GM18499 (cell line): Measurements from ENCODE around the gene SCNN1A.

Experiments
- ATAC-seq: cut with Tn5 transposase; IDR thresholded peaks from one replicate; pipeline ENCODE4 v1.9.1; 2021; ENCODE audit warnings: moderate number of reproducible peaks; ENCODE audit not compliant: insufficient read depth, unreplicated experiment

Gene SCNN1A

GRCh38 chr12:6384499-6385436, 9.4 kb upstream of the SCNN1A start:
- no peak for ATAC-seq

DNA sequence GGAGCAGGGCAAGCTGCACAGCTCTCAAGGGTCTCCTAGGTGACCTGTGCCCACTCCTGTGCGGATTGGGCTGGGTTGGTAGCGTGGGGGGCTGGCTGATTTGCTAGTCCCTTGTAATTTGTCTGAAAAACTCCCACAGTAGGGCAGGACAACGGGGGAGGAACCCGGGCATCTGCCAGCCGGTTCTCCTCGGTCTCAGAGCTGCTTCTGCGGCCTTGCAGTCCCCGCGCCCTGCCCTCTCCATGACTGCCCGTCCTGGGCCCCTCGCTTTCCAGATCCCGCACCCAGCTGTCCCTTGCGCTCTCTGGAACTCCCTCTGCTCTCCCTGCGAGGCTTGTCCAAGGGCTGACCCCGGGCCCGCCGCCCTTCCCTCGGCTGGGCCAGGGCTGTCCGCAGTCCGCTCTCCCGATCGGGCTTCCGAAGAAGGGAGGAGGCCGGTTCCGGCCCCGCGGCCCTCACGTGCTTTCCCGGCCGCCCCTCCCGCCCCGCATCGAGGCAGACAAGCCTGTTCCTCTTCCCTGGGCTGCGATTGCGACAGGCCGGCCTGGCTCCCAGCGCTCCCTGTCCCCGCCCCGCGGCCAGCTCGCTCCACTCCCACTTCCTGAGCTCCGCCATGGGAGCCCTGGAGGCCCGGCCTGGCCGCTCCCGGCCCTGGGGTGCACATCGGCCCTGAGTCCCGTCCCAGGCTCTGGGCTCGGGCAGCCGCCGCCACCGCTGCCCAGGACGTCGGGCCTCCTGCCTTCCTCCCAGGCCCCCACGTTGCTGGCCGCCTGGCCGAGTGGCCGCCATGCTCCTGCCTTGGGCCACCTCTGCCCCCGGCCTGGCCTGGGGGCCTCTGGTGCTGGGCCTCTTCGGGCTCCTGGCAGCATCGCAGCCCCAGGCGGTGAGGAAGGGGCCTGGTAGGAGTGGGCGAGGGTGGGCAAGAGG, 8.5 kb upstream of the SCNN1A start, which contains the start of gene LTBR:
TSS of gene LTBR (plus strand) at position 591 of the 927 bp plus-strand sequence. CDS start at position 788, 197 bp downstream.
- ATAC-seq, result no peak

DNA sequence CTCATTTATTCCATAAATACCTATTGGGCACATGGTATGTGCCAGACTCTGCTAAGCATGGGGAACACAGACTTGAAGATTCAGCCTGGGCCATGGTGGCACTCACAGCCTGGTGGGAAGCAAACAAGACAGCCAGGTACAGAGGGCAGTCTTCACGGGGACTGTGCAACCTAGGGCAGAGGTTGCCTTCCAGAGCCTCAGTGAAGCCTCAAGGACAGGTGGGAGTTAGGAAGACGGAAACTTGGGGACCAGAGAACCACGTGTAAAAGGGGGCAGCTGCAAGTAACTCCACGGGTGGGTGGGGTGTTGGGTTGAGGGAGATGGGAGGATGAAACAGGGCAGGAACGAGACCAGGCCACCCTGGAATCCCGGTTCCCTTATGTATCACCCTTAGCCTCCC, 7.6 kb upstream of the SCNN1A start:
- no peak for ATAC-seq

GRCh38 chr12:6382371-6382770, 7.0 kb upstream of the SCNN1A start:
- no peak for ATAC-seq

- ATAC-seq, result no peak
These were observed 5.1 kb upstream of the SCNN1A start for GRCh38 chr12:6380141-6381121.

GRCh38 chr12:6378709-6379472, 3.5 kb upstream of the SCNN1A start:
- ATAC-seq, result no peak

GRCh38 chr12:6377667-6377994, 2.3 kb upstream of the SCNN1A start:
- ATAC-seq, result no peak

GRCh38 chr12:6376870-6377666, 1.7 kb upstream of the SCNN1A start:
- no peak for ATAC-seq

- no peak for ATAC-seq
These were observed 911 bp upstream of the SCNN1A start for GRCh38 chr12:6376079-6376869.

DNA sequence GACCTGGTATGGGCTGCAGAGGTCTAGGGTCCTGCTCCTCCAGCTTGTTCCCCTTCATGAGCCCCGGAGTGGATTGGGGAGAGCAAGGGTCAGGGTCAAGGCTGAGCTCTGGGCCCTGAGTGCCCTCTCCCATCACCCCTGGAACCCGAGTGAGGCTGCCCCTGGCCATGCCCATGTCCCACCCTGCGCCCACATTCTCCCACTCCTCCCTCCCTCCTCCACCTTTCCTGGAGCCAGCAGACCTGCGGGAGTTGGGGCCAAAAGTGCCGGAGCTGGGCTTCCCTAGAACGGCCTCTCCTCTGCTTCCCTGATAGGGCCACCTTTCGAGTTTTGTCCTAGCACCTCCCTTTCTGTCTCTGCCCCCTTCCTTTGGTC, 590 bp downstream of the SCNN1A start:
- ATAC-seq, result no peak

DNA sequence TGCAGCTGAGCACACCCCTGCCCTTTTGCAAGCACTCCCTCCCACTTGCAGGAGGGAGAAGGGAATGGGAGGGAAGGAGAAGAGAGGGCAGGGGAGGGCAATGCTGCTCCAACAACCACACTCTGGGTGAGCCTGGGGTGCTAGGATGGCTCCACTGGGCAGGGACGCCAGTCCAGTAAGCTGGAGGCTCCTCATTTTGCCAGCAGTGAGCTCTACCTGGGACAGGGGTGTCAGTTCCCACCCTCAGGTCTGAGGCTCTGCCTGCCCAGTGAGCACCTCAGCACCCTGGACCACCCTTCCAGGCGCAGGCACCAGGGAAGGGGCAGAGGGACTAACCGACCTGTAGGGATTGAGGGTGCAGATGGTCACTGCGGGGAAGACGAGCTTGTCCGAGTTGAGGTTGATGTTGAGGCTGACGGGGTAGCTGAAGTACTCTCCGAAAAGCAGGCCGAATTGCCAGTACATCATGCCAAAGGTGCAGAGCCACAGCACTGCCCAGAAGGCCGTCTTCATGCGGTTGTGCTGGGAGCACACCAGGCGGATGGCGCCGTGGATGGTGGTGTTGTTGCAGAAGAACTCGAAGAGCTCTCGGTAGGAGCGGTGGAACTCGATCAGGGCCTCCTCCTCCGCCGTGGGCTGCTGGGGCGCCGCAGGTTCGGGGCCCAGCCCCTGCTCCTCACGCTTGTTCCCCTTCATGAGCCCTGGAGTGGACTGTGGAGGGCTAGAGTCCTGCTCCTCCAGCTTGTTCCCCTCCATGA, 1.2 kb downstream of the SCNN1A start:
- ATAC-seq, result no peak

- ATAC-seq, result no peak
These were observed 2.2 kb downstream of the SCNN1A start for GRCh38 chr12:6373022-6373787.

- no peak for ATAC-seq
These were observed 2.9 kb downstream of the SCNN1A start for GRCh38 chr12:6372403-6373003.

DNA sequence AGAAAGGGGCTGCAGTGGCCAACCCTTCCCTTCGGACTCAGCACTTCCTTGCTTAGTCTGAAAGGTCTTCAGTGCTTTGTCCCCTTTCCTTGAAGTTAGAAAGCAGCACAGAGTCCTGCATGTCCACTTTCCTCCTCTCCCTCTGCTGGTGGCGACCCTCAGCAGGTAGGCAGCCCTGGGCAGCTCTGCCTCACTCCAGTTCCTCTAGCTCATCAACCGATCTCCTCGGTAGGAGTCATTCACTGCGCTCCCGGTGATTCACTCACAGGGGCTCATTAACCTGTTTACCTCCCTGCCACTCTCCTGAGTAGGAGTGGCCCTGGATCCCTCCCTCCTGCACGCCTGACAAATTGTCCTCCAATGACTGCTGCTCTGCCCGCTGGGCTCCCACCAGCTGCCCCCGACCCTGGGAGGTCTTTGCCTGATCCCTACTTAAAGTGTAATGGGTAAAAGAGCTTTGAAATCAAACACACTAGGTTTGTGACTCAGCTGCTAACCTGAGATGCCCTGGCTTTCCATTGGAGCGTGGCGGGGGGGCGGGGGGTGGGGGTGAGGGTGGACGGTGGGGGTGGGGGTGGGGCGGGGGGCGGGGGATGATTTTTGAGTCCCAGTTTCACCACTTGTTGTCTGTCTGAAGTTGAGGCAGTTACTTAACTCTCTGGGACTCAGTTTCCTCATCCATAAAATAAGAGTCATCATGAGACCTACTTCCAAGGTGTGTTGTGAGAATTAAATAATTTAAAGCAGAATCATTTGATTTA, 4.2 kb downstream of the SCNN1A start:
- ATAC-seq, result no peak

GRCh38 chr12:6370576-6370935, 4.8 kb downstream of the SCNN1A start:
- no peak for ATAC-seq
